ENCODE measurements around the gene FGF8.

DNA sequence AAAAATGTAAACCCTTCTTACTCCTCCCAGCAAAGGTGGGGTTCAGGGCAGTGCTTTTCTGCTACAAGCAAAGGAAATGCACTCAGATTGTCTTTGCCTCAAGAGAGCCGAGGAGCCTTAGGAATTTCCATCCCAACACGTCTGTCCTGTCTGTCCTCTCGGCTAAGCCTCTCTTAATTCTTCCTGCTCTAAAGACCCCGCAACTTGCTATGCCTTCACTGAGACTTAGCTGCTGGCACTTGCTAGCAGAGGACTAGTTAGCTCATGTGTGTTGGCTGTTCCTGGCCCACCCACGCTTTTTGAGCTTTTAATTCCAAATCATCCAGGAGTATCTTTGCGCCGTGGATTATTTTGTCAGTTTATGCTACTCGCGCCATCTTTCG, 7.8 kb upstream of the FGF8 start:
- TF ChIP-seq, protein P1, sequence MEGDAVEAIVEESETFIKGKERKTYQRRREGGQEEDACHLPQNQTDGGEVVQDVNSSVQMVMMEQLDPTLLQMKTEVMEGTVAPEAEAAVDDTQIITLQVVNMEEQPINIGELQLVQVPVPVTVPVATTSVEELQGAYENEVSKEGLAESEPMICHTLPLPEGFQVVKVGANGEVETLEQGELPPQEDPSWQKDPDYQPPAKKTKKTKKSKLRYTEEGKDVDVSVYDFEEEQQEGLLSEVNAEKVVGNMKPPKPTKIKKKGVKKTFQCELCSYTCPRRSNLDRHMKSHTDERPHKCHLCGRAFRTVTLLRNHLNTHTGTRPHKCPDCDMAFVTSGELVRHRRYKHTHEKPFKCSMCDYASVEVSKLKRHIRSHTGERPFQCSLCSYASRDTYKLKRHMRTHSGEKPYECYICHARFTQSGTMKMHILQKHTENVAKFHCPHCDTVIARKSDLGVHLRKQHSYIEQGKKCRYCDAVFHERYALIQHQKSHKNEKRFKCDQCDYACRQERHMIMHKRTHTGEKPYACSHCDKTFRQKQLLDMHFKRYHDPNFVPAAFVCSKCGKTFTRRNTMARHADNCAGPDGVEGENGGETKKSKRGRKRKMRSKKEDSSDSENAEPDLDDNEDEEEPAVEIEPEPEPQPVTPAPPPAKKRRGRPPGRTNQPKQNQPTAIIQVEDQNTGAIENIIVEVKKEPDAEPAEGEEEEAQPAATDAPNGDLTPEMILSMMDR (IDR thresholded peaks at IDR 0.05) = no peak
- no peak for TF ChIP-seq ZFX (IDR thresholded peaks at IDR 0.05; ENCODE audit: borderline replicate concordance)
